Measurements from ENCODE around the gene DPH1.

The DPH1 gene

DNA sequence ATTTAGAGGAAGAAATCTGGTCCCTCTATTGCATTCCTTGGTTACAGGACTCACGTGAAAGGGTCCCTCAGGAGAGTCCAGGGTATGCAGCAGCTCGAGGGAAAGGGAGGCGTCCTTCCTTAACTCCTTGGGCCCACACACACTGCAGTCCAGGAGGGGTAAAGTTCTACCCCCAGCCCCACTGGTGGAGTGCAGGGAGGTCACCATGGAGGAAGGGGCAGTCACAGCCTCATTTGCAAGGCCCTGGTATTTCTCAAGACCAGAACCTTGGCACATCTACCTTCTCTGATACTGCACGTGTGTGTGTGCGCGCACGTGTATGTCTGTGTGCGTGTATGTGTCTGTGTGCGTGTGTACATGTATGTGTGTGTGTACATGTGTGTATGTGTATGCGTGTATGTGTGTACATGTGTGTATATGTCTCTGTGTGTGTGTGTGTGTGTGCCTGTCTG, 36.0 kb downstream of the DPH1 start:
- H3K27me3 ChIP-seq: no peaks in the 10 kb centered on the region
- H3K9me3 ChIP-seq: no peaks in the 10 kb centered on the region
- H3K4me1 ChIP-seq (ENCODE audit: control insufficient read depth in 1 of 2, insufficient read depth in 1 of 2, low read depth in 1 of 2, low read length in 1 of 2): peaks cover 8 to 9% of the 10 kb centered on the region in 2 experiments
- no peak overlapping the region for H3K27ac ChIP-seq
- TF ChIP-seq, protein P1, sequence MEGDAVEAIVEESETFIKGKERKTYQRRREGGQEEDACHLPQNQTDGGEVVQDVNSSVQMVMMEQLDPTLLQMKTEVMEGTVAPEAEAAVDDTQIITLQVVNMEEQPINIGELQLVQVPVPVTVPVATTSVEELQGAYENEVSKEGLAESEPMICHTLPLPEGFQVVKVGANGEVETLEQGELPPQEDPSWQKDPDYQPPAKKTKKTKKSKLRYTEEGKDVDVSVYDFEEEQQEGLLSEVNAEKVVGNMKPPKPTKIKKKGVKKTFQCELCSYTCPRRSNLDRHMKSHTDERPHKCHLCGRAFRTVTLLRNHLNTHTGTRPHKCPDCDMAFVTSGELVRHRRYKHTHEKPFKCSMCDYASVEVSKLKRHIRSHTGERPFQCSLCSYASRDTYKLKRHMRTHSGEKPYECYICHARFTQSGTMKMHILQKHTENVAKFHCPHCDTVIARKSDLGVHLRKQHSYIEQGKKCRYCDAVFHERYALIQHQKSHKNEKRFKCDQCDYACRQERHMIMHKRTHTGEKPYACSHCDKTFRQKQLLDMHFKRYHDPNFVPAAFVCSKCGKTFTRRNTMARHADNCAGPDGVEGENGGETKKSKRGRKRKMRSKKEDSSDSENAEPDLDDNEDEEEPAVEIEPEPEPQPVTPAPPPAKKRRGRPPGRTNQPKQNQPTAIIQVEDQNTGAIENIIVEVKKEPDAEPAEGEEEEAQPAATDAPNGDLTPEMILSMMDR (IDR thresholded peaks at IDR 0.05): no peak
- peaks cover 65% of the 10 kb centered on the region for H3K36me3 ChIP-seq
- H3K4me3 ChIP-seq (ENCODE audit: low read depth in 1 of 2, low read length in 1 of 2): no peak overlapping the region

DNA sequence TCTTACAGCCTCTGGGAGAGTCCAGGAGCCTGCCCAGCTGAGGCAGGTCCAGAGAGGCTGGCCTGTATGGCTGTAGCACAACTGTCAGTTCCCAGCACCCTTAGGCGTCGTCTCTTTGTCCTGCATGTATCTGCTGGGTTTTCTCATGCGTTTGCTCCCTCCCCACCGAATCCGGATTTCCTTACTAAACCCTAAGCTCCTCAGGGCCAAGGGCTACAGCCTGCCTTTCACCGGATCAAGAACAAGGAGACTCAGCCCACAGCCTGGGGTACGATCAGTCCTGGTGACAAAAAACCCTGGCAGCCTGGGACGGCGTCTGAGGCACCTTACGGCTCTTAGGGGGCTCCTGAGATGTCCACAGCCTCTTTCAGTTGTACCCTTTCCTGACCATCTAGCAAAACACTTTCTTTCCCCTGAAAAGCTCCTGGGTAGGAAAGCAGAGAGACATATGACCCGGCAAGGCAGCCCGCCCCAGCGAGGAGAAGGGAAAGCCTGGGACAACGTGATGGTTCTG, 37.2 kb downstream of the DPH1 start:
- H3K27ac ChIP-seq: no peak overlapping the region
- TF ChIP-seq, protein P1 (IDR thresholded peaks at IDR 0.05): no peak
- peaks cover 16 to 18% of the 10 kb centered on the region in 2 experiments for H3K4me1 ChIP-seq (ENCODE audit: control insufficient read depth in 1 of 2, insufficient read depth in 1 of 2, low read depth in 1 of 2, low read length in 1 of 2)
- no peaks in the 10 kb centered on the region for H3K9me3 ChIP-seq
- H3K27me3 ChIP-seq: no peaks in the 10 kb centered on the region
- H3K4me3 ChIP-seq (ENCODE audit: low read depth in 1 of 2, low read length in 1 of 2): no peak overlapping the region
- H3K36me3 ChIP-seq: peaks cover 60% of the 10 kb centered on the region

DNA sequence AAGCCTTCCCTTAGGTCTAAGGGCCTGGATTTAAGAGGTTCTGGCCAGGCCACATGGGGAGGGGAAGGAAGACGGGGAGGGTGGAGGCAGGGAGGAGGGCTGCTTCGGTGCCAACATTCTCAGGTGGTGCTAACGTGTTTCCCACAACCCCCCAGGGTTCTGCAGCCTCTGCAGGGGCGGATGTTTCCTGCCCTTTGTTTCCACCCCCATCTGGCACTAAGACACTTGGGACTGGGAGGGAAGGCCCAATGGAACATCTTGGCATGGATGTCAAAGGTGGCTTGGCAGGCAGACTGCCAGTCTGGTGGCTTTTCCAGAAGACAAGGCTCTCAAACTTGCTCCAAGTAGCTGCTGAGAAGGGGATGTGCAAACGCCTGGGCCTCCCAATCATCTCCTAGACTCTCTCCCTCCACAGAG, 37.7 kb downstream of the DPH1 start:
- Histone ChIP-seq H3K4me3 (ENCODE audit: low read depth in 1 of 2, low read length in 1 of 2) (no peak overlapping the region), H3K27ac (no peak overlapping the region), H3K27me3 (no peaks in the 10 kb centered on the region), H3K9me3 (no peaks in the 10 kb centered on the region), H3K4me1 (ENCODE audit: control insufficient read depth in 1 of 2, insufficient read depth in 1 of 2, low read depth in 1 of 2, low read length in 1 of 2) (peaks cover 21 to 23% of the 10 kb centered on the region in 2 experiments), H3K36me3 (peaks cover 59% of the 10 kb centered on the region)
- TF ChIP-seq, protein P1 (IDR thresholded peaks at IDR 0.05): no peak

DNA sequence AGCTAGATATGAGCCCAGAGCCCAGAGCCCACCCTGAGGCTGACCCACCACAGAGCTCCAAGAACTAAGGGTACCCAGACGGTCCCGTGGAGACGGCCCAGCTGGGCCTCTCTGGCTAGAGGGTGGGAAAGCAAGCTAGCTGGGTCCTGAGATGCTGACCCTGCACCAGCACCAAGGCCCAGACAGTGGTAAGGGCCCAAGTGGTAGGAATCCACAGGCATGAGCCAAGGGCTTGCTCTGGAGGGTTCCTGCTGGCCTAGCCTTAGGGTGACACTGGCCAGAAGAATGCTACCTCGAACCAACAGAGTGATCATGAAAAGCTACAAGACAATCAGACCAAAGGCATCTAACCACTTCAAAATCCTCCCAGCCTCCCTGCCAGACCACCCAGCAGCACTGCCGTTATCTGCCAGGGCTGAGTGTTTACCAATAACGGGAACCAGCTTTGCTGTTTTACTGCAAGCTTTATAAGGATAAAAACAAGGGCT, 38.1 kb downstream of the DPH1 start:
- TF ChIP-seq, protein P1 (IDR thresholded peaks at IDR 0.05): no peak
- H3K27ac ChIP-seq: no peak overlapping the region
- no peaks in the 10 kb centered on the region for H3K27me3 ChIP-seq
- H3K9me3 ChIP-seq: no peaks in the 10 kb centered on the region
- H3K36me3 ChIP-seq: peaks cover 54% of the 10 kb centered on the region
- H3K4me1 ChIP-seq (ENCODE audit: control insufficient read depth in 1 of 2, insufficient read depth in 1 of 2, low read depth in 1 of 2, low read length in 1 of 2): peaks cover 26 to 27% of the 10 kb centered on the region in 2 experiments
- H3K4me3 ChIP-seq (ENCODE audit: low read depth in 1 of 2, low read length in 1 of 2): no peak overlapping the region

DNA sequence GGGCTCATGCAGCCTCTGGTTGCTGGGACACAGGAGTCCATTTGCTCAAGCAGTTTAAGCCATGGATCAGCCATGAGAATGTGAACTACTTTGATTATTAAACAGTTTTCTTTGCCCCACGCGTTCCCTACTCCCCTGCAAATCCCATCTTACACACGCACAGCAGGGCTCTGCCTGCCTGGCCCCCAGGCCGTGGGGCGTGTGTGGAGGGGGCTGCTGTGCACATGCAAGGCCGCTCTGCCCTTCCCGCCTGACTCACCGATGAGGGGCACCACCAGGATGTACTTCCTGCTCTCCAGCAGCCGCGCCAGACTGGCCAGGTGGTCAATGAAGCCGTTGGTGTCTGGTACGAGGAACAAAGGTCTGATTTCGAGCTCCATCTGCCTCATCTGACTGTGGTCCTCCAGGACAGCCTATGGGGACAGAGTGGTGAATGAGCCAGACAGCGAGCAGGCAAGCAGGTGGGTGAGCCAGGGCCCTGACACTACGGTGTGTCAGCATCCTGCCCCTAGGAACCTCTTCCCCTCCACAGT, 38.6 kb downstream of the DPH1 start:
- H3K4me3 ChIP-seq (ENCODE audit: low read depth in 1 of 2, low read length in 1 of 2): no peak overlapping the region
- H3K9me3 ChIP-seq: no peaks in the 10 kb centered on the region
- TF ChIP-seq, protein P1 (IDR thresholded peaks at IDR 0.05): no peak
- H3K4me1 ChIP-seq (ENCODE audit: control insufficient read depth in 1 of 2, insufficient read depth in 1 of 2, low read depth in 1 of 2, low read length in 1 of 2): peaks cover 30 to 31% of the 10 kb centered on the region in 2 experiments
- no peaks in the 10 kb centered on the region for H3K27me3 ChIP-seq
- peaks cover 49% of the 10 kb centered on the region for H3K36me3 ChIP-seq
- no peak overlapping the region for H3K27ac ChIP-seq

All from neutrophil (primary cell).